Measurements from ENCODE around the gene MRPL46. TPM values are rescaled to one million over a fixed set of nuclear protein-coding genes. Genes with fewer than 3 reads are reported as not detected.

Gene MRPL46
- total RNA-seq, 1 donor from 2014 or later = 19.3 TPM

DNA sequence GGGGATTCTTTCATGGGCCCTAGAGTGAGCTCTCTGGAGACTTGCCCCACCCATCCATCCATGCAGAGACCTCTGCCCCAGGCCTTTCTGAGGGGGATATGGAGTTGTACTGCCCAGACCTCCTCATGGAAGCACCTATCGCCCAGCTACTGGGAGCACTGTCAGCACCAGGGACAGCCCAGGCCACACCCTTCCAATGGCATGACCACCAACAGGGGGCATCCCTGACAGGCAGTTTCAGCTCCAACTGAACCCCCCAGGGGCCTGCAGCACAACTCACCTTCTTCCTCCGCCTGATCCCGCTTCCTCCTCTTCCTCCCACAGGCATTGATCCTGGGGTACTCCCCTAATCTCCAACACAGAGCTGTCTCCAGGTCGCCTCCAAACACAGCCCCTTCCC is 22.1 kb upstream of the MRPL46 start:
- H3K36me3 Mint-ChIP-seq (ENCODE audit: unreplicated experiment) = no peaks in the 10 kb centered on the region
- DNase-seq = no peak
- H3K27me3 Mint-ChIP-seq (ENCODE audit: unreplicated experiment) = peaks cover 8% of the 10 kb centered on the region
- H3K9me3 Mint-ChIP-seq (ENCODE audit: unreplicated experiment) = peaks cover 7% of the 10 kb centered on the region
- no peak overlapping the region for H3K27ac Mint-ChIP-seq (ENCODE audit: unreplicated experiment)
- H3K4me1 Mint-ChIP-seq (ENCODE audit: low read depth, unreplicated experiment) = peaks cover 9% of the 10 kb centered on the region
- no peak for TF ChIP-seq CTCF (IDR thresholded peaks at IDR 0.05; ENCODE audit: partially characterized antibody, unreplicated experiment)
- H3K4me3 Mint-ChIP-seq (ENCODE audit: unreplicated experiment) = no peak overlapping the region

DNA sequence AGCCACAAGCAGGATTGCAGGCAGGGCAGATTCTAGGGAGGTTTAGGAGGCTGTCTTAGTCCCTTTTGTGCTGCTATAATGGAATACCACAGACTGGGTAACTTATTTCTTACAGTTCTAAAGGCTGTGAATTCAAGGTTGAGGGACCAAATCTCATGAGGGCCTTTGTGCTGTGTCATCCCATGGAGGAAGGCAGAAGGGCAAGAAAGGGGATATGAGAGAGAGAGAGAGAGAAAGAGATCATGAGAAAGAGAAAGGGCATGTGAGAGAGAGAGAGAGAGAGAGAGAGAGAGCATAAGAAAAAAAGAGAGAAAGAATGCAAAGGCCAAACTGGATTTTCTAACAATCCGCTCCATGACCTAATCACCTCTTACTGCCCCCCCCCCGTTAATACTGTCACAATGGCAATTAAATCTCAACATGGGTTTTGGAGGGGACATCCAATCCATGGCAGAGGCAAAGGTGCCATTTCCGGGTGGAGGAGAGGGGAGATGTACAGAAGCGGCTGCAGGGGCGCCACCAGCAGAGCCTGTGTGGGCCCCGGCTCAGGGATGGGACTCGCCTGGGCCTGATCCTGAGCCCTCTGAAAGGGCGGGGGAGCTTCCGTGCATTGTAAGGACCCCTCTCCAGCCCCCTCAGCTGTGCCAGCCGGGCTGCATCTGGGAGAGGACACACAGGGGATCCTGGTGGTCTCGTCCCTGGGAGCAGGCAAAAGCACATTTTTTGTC is 20.8 kb upstream of the MRPL46 start:
- Mint-ChIP-seq H3K36me3 (ENCODE audit: unreplicated experiment) (no peaks in the 10 kb centered on the region), H3K4me3 (ENCODE audit: unreplicated experiment) (no peak overlapping the region), H3K9me3 (ENCODE audit: unreplicated experiment) (peaks cover 3% of the 10 kb centered on the region), H3K27ac (ENCODE audit: unreplicated experiment) (no peak overlapping the region), H3K27me3 (ENCODE audit: unreplicated experiment) (peaks cover 4% of the 10 kb centered on the region), H3K4me1 (ENCODE audit: low read depth, unreplicated experiment) (peaks cover 6% of the 10 kb centered on the region)
- no peak for DNase-seq
- TF ChIP-seq CTCF (IDR thresholded peaks at IDR 0.05; ENCODE audit: partially characterized antibody, unreplicated experiment) = no peak

DNA sequence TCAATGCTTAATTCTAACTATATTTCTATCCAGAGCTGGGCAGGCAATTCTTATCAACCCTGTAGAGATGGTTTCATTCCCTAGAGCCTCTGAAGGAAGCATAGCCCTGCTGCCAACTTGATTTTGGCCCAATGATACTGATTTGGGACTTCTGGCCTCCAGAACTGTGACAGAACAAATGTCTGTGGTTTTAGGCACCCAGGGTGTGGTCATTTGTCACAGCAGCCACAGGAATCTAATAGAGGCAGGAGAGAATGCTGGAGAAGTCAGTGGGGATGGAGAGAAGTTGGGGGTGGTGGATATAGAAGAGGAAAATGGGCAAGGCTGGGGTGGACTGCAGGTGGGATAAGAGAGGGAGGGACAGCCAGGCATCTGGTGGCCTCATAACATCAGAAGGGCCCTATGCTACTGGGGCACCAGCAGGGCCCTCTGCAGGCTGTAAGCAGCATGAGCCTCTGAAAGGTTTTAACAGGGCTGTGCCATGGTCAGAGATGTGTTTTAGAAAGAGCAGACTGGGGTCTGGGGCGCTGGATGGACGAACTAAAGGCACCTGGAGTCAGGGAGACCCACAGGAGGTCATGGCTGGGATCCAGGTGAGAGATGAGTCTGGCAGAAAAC is 20.1 kb upstream of the MRPL46 start:
- Mint-ChIP-seq H3K4me3 (ENCODE audit: unreplicated experiment) (no peak overlapping the region), H3K9me3 (ENCODE audit: unreplicated experiment) (peaks cover 3% of the 10 kb centered on the region), H3K27me3 (ENCODE audit: unreplicated experiment) (peaks cover 7% of the 10 kb centered on the region), H3K27ac (ENCODE audit: unreplicated experiment) (no peak overlapping the region), H3K4me1 (ENCODE audit: low read depth, unreplicated experiment) (peaks cover 6% of the 10 kb centered on the region), H3K36me3 (ENCODE audit: unreplicated experiment) (no peaks in the 10 kb centered on the region)
- no peak for TF ChIP-seq CTCF (IDR thresholded peaks at IDR 0.05; ENCODE audit: partially characterized antibody, unreplicated experiment)
- DNase-seq = no peak

DNA sequence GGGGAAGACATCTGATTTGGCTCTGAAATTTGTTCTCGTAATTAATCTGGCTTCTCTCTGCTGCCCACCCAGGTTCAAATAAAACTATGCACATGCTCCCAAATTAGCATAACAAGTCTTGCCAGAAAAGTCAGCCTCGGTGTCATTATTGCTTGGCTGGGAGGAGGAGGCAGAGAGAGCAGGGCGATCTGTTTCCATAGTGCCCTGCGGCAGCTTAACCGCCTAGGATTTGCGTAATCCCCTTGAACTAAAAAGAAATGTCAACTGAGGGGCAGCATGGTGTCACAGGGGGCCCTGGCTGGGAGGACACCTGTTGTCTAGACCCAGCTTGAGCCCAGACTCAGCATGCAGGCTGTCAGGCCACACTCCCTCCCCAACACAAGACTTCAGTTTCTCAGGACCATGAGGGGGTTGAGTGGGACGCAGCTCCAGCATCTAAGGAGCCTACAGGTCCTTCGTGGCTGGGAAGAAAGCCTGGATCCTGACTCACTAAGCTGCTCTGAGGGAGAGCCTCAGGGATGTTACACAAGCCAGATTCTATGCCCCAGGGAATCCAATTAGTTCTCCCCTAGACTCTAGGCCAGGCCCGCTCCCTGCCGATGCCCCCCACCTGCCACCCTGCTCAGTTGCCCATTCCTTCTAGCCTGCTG is 17.6 kb upstream of the MRPL46 start:
- Mint-ChIP-seq H3K4me3 (ENCODE audit: unreplicated experiment) (no peak overlapping the region), H3K27ac (ENCODE audit: unreplicated experiment) (no peak overlapping the region), H3K36me3 (ENCODE audit: unreplicated experiment) (no peaks in the 10 kb centered on the region), H3K4me1 (ENCODE audit: low read depth, unreplicated experiment) (peaks cover 6% of the 10 kb centered on the region), H3K9me3 (ENCODE audit: unreplicated experiment) (peaks cover 3% of the 10 kb centered on the region), H3K27me3 (ENCODE audit: unreplicated experiment) (peaks cover 2% of the 10 kb centered on the region)
- TF ChIP-seq CTCF (IDR thresholded peaks at IDR 0.05; ENCODE audit: partially characterized antibody, unreplicated experiment) = no peak
- DNase-seq = no peak

- no peak for TF ChIP-seq CTCF (IDR thresholded peaks at IDR 0.05; ENCODE audit: partially characterized antibody, unreplicated experiment)
- H3K9me3 Mint-ChIP-seq (ENCODE audit: unreplicated experiment) = peaks cover 3% of the 10 kb centered on the region
- H3K36me3 Mint-ChIP-seq (ENCODE audit: unreplicated experiment) = no peaks in the 10 kb centered on the region
- peaks cover 5% of the 10 kb centered on the region for H3K4me1 Mint-ChIP-seq (ENCODE audit: low read depth, unreplicated experiment)
- no peak overlapping the region for H3K27ac Mint-ChIP-seq (ENCODE audit: unreplicated experiment)
- no peak overlapping the region for H3K4me3 Mint-ChIP-seq (ENCODE audit: unreplicated experiment)
- H3K27me3 Mint-ChIP-seq (ENCODE audit: unreplicated experiment) = peaks cover 2% of the 10 kb centered on the region
- DNase-seq = no peak
Observed at GRCh38 chr15:88482263-88482662, 15.1 kb upstream of the MRPL46 start.

All from glutamatergic neuron (in vitro differentiated cells).